OCI-LY1 (cell line): Measurements from ENCODE around the gene EMC1.
"Not testable (repeated sequence)": the region's sequence is repeated elsewhere in the genome, so short reads cannot be mapped to it uniquely, and the experiment has no call there.

Source experiments
- H2AFZ ChIP-seq: fragments of 200-600 bp; sonication (generic), shearing (Covaris generic); 2 replicates; pipeline ENCODE4 v1.6.0; 2014; ENCODE audit warnings: antibody characterized with exemption, mild to moderate bottlenecking, low read length
- H3F3A ChIP-seq: fragments of 200-600 bp; sonication (generic), shearing (Covaris generic); 2 replicates; pipeline ENCODE4 v1.6.0; 2014; ENCODE audit warnings: mild to moderate bottlenecking, antibody characterized with exemption, low read length, moderate library complexity; ENCODE audit not compliant: insufficient read depth
- H3K27ac ChIP-seq: fragments of 200-600 bp; sonication (generic); 2 replicates; pipeline ENCODE4 v1.5.1; 2014; ENCODE audit warnings: low read length, mixed run types, mild to moderate bottlenecking, low read depth; ENCODE audit not compliant: poor library complexity, severe bottlenecking
- H3K27me3 ChIP-seq: fragments of 200-600 bp; sonication (generic); 2 replicates; pipeline ENCODE4 v1.6.0; 2014; ENCODE audit warnings: antibody characterized with exemption, mild to moderate bottlenecking, low read length, moderate library complexity; ENCODE audit not compliant: insufficient read depth
- H3K36me3 ChIP-seq: fragments of 200-600 bp; sonication (generic); 2 replicates; pipeline ENCODE4 v1.6.1; 2014; ENCODE audit warnings: mild to moderate bottlenecking, antibody characterized with exemption, low read length, moderate library complexity, mixed read lengths; ENCODE audit not compliant: insufficient read depth
- H3K4me1 ChIP-seq: fragments of 200-600 bp; sonication (generic); 2 replicates; pipeline ENCODE4 v1.5.1; 2014; ENCODE audit warnings: mild to moderate bottlenecking, low read length, moderate library complexity; ENCODE audit not compliant: insufficient read depth, severe bottlenecking
- H3K4me2 ChIP-seq: fragments of 200-600 bp; sonication (generic), shearing (Covaris generic); 2 replicates; pipeline ENCODE4 v1.6.1; 2014; ENCODE audit warnings: low read length
- H3K4me3 ChIP-seq: fragments of 200-600 bp; sonication (generic); 2 replicates; pipeline ENCODE4 v1.5.1; 2014; ENCODE audit warnings: low read length, low read depth, mild to moderate bottlenecking, mixed read lengths; ENCODE audit not compliant: poor library complexity, severe bottlenecking
- H3K79me2 ChIP-seq: fragments of 200-600 bp; shearing (Covaris generic); 2 replicates; pipeline ENCODE4 v1.6.1; 2016; ENCODE audit warnings: mixed run types, low read length, mixed read lengths; ENCODE audit not compliant: insufficient read depth
- H3K9ac ChIP-seq: fragments of 200-600 bp; sonication (generic), shearing (Covaris generic); 2 replicates; pipeline ENCODE4 v1.6.1; 2014; ENCODE audit warnings: mild to moderate bottlenecking, low read length, mixed read lengths
- H3K9me2 ChIP-seq: fragments of 200-600 bp; sonication (generic), shearing (Covaris generic); 2 replicates; pipeline ENCODE4 v1.6.1; 2014; ENCODE audit warnings: low read depth, mild to moderate bottlenecking, low read length, mixed read lengths
- H3K9me3 ChIP-seq: fragments of 200-600 bp; shearing (Covaris generic); 2 replicates; pipeline ENCODE4 v1.6.1; 2014; ENCODE audit warnings: low read length, mixed read lengths
- H4K20me1 ChIP-seq: fragments of 200-600 bp; sonication (generic), shearing (Covaris generic); 2 replicates; pipeline ENCODE4 v1.6.0; 2016; ENCODE audit warnings: mild to moderate bottlenecking, low read length; ENCODE audit not compliant: insufficient read depth
- CTCF ChIP-seq: fragments of 200-600 bp; sonication (generic), shearing (Covaris generic); IDR thresholded peaks from 2 replicates; pipeline ENCODE4 v1.5.1; 2017; ENCODE audit warnings: mild to moderate bottlenecking, antibody characterized with exemption, low read length, moderate library complexity, mixed read lengths
- EZH2 ChIP-seq: fragments of 200-600 bp; sonication (generic), shearing (Covaris generic); IDR thresholded peaks from 2 replicates; pipeline ENCODE4 v1.8.0; 2017; ENCODE audit warnings: borderline replicate concordance, mixed run types, mild to moderate bottlenecking, antibody characterized with exemption, low read length, moderate library complexity, mixed read lengths

Gene EMC1

DNA sequence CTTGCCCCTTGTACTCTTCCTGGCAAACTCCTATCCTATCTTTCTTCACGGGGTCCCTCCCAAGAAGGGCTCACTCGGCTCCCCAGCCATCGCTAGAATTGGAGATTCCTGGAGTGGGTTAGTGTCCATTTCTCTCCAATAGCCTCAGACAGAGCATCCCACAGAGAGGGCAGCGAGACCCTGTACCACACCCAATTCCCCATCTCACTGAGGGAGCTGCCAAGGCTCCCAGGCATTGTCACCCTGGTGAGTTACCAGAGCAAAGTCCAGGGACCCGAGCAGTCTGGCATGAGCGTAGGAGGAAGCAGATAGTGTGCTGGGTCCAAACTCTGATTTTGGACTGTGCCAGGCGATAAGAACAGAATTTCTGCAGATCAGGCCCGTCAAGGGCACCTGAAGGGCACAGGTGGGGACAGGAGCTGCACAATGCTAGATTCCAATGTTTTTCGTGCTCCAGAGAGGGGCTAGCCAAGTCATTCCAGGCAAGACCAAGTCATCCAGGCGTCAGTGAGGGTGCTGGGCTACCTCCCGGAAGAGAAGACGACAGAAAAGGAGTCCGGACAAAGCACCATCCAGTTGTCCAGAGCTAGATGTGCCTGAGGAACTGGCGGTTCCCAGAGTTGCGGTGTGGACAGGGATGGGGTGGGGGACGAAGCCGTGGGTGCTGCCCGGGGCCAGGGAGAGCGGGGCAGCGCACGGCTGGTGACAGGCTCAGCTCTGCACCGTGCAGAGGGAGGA, 22.0 kb upstream of the EMC1 start:
- H3K9me2 ChIP-seq, result no peaks in the 10 kb centered on the region
- H3K4me3 ChIP-seq, result no peak overlapping the region
- no peak overlapping the region for H3K4me2 ChIP-seq
- TF ChIP-seq EZH2 (no peak), CTCF (no peak)
- H3K9ac ChIP-seq, result no peak overlapping the region
- H3K4me1 ChIP-seq, result no peaks in the 10 kb centered on the region
- no peaks in the 10 kb centered on the region for H3K9me3 ChIP-seq
- H3F3A ChIP-seq, result no peaks in the 10 kb centered on the region
- no peaks in the 10 kb centered on the region for H3K27me3 ChIP-seq
- H3K27ac ChIP-seq, result no peak overlapping the region
- no peaks in the 10 kb centered on the region for H4K20me1 ChIP-seq
- H3K79me2 ChIP-seq, result no peaks in the 10 kb centered on the region
- H2AFZ ChIP-seq, result no peak overlapping the region
- no peaks in the 10 kb centered on the region for H3K36me3 ChIP-seq

DNA sequence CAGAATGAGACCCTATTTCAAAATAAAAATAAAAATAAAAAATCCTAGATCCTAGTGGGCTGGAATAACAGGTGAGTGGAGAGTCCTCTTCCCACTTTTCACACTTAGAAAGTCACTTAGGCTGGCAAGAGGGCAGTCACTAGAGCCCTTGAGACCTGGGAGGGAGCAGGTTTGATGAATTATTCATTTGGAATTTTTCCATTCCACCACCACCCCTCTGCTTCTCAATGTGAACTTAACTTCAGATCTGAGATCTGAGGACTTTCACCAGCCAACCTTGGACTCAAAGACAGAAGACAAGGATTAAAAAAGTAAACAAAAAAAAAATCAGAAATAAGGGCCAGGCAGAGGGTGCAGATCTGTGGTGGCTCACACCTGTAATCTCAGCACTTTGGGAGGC, 20.7 kb upstream of the EMC1 start:
- Histone ChIP-seq H3K27me3 (no peaks in the 10 kb centered on the region), H3K9ac (no peak overlapping the region), H2AFZ (no peak overlapping the region), H3K4me1 (no peaks in the 10 kb centered on the region), H3K79me2 (no peaks in the 10 kb centered on the region), H3K4me2 (no peak overlapping the region), H3K36me3 (no peaks in the 10 kb centered on the region), H3K4me3 (no peak overlapping the region), H3K9me2 (no peaks in the 10 kb centered on the region), H3F3A (no peaks in the 10 kb centered on the region), H3K27ac (no peak overlapping the region), H3K9me3 (no peaks in the 10 kb centered on the region), H4K20me1 (no peaks in the 10 kb centered on the region)
- TF ChIP-seq EZH2 (no peak), CTCF (no peak)

DNA sequence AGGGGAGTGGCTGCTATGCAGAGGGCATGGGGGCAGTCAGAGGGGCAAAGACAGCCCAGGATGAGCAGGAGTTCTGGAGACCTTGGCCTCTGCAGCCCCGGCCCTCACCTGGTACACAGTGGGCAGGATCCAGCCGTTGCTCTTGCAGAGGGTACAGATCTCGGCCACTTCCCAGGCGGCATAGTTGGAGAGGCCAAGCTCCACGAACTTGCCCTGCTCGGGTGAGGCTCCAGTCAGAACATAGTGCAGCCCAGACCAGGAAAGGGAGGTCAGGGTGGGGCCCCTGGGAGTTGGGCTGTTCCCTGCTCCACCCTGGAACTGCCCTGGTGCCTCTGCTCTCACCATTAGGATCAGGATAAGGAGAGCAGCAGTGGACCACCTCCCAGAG, 19.0 kb upstream of the EMC1 start:
- H3K27ac ChIP-seq, H3K4me3 ChIP-seq, H3K79me2 ChIP-seq, H3F3A ChIP-seq, H2AFZ ChIP-seq, H3K27me3 ChIP-seq, H4K20me1 ChIP-seq, H3K36me3 ChIP-seq, H3K4me1 ChIP-seq, H3K9ac ChIP-seq, H3K9me3 ChIP-seq, H3K9me2 ChIP-seq, H3K4me2 ChIP-seq: not testable (repeated sequence)

- H3K27me3 ChIP-seq, H3F3A ChIP-seq, H3K36me3 ChIP-seq, H3K4me2 ChIP-seq, H3K27ac ChIP-seq, H3K79me2 ChIP-seq, H3K4me3 ChIP-seq, H3K9me2 ChIP-seq, H3K9ac ChIP-seq, H2AFZ ChIP-seq, H3K4me1 ChIP-seq, H4K20me1 ChIP-seq, H3K9me3 ChIP-seq: not testable (repeated sequence)
Measured at GRCh38 chr1:19269427-19270342, 18.4 kb upstream of the EMC1 start.
